GM12878 (cell line): ENCODE results near the gene BDH2. TPM values are rescaled to one million over a fixed set of nuclear protein-coding genes. Genes with fewer than 3 reads are reported as not detected.

Experiments
- ATAC-seq: fragments of 200-7000 bp; cut with Tn5 transposase; 3 replicates; pipeline ENCODE4 v1.9.1; 2020; ENCODE audit warnings: mild to moderate bottlenecking, moderate library complexity
- BruUV-seq: library from RNA; stranded (reverse); fragments of 400-500 nt; replicated peaks from 2 replicates; lab custom pipeline; 2021; lab: Mats Ljungman, UMichigan
- CTCF ChIA-PET: fragments of 300-600 bp; sonication (Branson Sonifier 250); formaldehyde crosslinking; extraction: SDS; loops from one replicate; lab custom pipeline; 2021; ENCODE audit warnings: inconsistent platforms; lab: Yijun Ruan, JAX
- POLR2A ChIA-PET: fragments of 350-600 bp; formaldehyde crosslinking; extraction: SDS; loops from one replicate; lab custom pipeline; 2021; ENCODE audit warnings: inconsistent platforms; lab: Charles Lee
- RAD21 ChIA-PET: fragments of 300-600 bp; sonication (Branson Sonifier 250); formaldehyde crosslinking; loops from one replicate; lab custom pipeline; 2023; ENCODE audit warnings: antibody characterized with exemption; ENCODE audit not compliant: unreplicated experiment; lab: Charles Lee
- SMC1A ChIA-PET: fragments of 300-600 bp; sonication (Branson Sonifier 250); formaldehyde crosslinking; loops from one replicate; lab custom pipeline; 2023; ENCODE audit not compliant: unreplicated experiment, uncharacterized antibody; lab: Charles Lee
- DNase-seq: peaks from one replicate; pipeline ENCODE4 v3.0.0-alpha.2; 2011; ENCODE audit warnings: low read depth, low spot score
- FAIRE-seq: peaks from 3 replicates; lab custom pipeline; 2011; peaks lifted over from hg19 to GRCh38; lab: Jason Lieb, UNC
- H2AFZ ChIP-seq: 2 replicates; pipeline ENCODE4 v1.6.0; 2011; ENCODE audit warnings: low read depth, low read length, control low read depth; ENCODE audit not compliant: control insufficient read depth
- H3K27ac ChIP-seq: 2 replicates; pipeline ENCODE4 v1.5.1; 2011; ENCODE audit warnings: control low read depth; ENCODE audit not compliant: control insufficient read depth, insufficient read depth
- H3K27me3 ChIP-seq, 2 experiments: replicated peaks in 1 of 2; 2 replicates each; pipeline versions ENCODE4 v1.6.0 to v1.6.1; 2011; ENCODE audit warnings: low read length in 1 of 2; ENCODE audit not compliant: control insufficient read depth in 2 of 2, insufficient read depth in 2 of 2
- H3K36me3 ChIP-seq, 2 experiments: 2 replicates each; pipeline ENCODE4 v1.5.1; 2011; ENCODE audit warnings: low read length in 1 of 2; ENCODE audit not compliant: control insufficient read depth in 2 of 2, insufficient read depth in 2 of 2
- H3K4me1 ChIP-seq: 2 replicates; pipeline ENCODE4 v1.6.1; 2011; ENCODE audit warnings: mild to moderate bottlenecking, low read length, moderate library complexity, mixed read lengths; ENCODE audit not compliant: control insufficient read depth, insufficient read depth
- H3K4me2 ChIP-seq: 2 replicates; pipeline ENCODE4 v1.6.0; 2011; ENCODE audit warnings: control low read depth; ENCODE audit not compliant: control insufficient read depth, insufficient read depth
- H3K4me3 ChIP-seq: fragments of 200-600 bp; sonication (generic); 2 replicates; pipeline ENCODE4 v1.5.1; 2016
- H3K79me2 ChIP-seq: 2 replicates; pipeline ENCODE4 v1.6.0; 2011; ENCODE audit warnings: low read length; ENCODE audit not compliant: control insufficient read depth, insufficient read depth
- H3K9ac ChIP-seq: 2 replicates; pipeline ENCODE4 v1.8.0; 2011; ENCODE audit warnings: low read length, control low read depth, mixed read lengths; ENCODE audit not compliant: control insufficient read depth, insufficient read depth
- H3K9me3 ChIP-seq: replicated peaks from 3 replicates; pipeline ENCODE4 v1.5.1; 2011; ENCODE audit warnings: mild to moderate bottlenecking, low read length; ENCODE audit not compliant: control insufficient read depth, insufficient read depth
- H4K20me1 ChIP-seq: 2 replicates; pipeline ENCODE4 v1.6.0; 2011; ENCODE audit not compliant: control insufficient read depth, insufficient read depth
- BHLHE40 ChIP-seq, 2 experiments: fragments of 450-650 bp in 1 of 2; IDR thresholded peaks; 2 replicates each; pipeline ENCODE4 v1.6.1; 2011 to 2017; ENCODE audit warnings: low read depth in 2 of 2, borderline replicate concordance in 1 of 2, improper control_type of control experiment in 1 of 2, low read length in 1 of 2, mild to moderate bottlenecking in 1 of 2
- BMI1 ChIP-seq: fragments of 450-650 bp; IDR thresholded peaks from 2 replicates; pipeline ENCODE4 v1.6.1; 2016; ENCODE audit warnings: mild to moderate bottlenecking, moderate library complexity, borderline replicate concordance
- CREB1 ChIP-seq: IDR thresholded peaks from 2 replicates; pipeline ENCODE4 v1.6.1; 2012; ENCODE audit warnings: low read depth, mild to moderate bottlenecking, inconsistent platforms
- KDM1A ChIP-seq: fragments of 200-600 bp; sonication (generic); IDR thresholded peaks from 2 replicates; pipeline ENCODE4 v1.6.1; 2016; ENCODE audit warnings: borderline replicate concordance
- KLF5 ChIP-seq: fragments of 450-650 bp; IDR thresholded peaks from 2 replicates; pipeline ENCODE4 v1.6.1; 2014; ENCODE audit warnings: mild to moderate bottlenecking; ENCODE audit not compliant: partially characterized antibody
- NFYA ChIP-seq: IDR thresholded peaks from 2 replicates; pipeline ENCODE4 v1.6.1; 2011; ENCODE audit warnings: low read depth, mild to moderate bottlenecking, low read length, improper control_type of control experiment, borderline replicate concordance
- TCF12 ChIP-seq: IDR thresholded peaks from 2 replicates; pipeline ENCODE4 v1.6.1; 2011; ENCODE audit warnings: low read depth, mild to moderate bottlenecking, low read length
- TCF3 ChIP-seq: IDR thresholded peaks from 2 replicates; pipeline ENCODE4 v1.6.1; 2012; ENCODE audit warnings: low read depth, mild to moderate bottlenecking, low read length, borderline replicate concordance; ENCODE audit not compliant: insufficient read depth
- ZNF384 ChIP-seq: IDR thresholded peaks from 2 replicates; pipeline ENCODE4 v1.6.1; 2012; ENCODE audit warnings: low read depth, mild to moderate bottlenecking, low read length, improper control_type of control experiment, borderline replicate concordance
- WGBS: methylation state at CpG from one replicate; pipeline ENCODE4 v1.1.6; 2016; ENCODE audit warnings: low lambda C conversion rate; ENCODE audit not compliant: insufficient replicate concordance, insufficient coverage; ENCODE audit errors: missing lambda C conversion rate; 5-methylcytosine and 5-hydroxymethylcytosine counted together
- in situ Hi-C: fragments of 300-500 bp; cut with MboI; formaldehyde crosslinking; loops from 9 replicates; pipeline ENCODE4 v1.14.3; 2018; ENCODE audit warnings: mixed read lengths
- intact Hi-C: fragments of 100-400 bp; cut with micrococcal nuclease; formaldehyde crosslinking; loops from one replicate; pipeline ENCODE4 v1.14.2; 2022; ENCODE audit not compliant: unreplicated experiment
- polyA plus RNA-seq, 11 experiments: library from polyadenylated mRNA; depleted of rRNA in 4 of 11; unstranded in 6 of 11; stranded (reverse) in 5 of 11; fragments of >200 nt; fragmentation: Nextera tagmentation in 4 of 11; fragmentation: Illumina TruSeq in 1 of 11; extraction: Ambion mirVana in 4 of 11; extraction: Trizol in 1 of 11; gene quantifications; 1 replicate in 1 of 11; 2 replicates in 10 of 11; pipeline versions ENCODE4 v1.2.1 to v1.2.3, GENCODE V29; 2011 to 2016; ENCODE audit warnings: inconsistent platforms in 2 of 11, missing spikeins in 2 of 11, low read depth in 1 of 11
- total RNA-seq, 4 experiments: library from RNA; depleted of rRNA in 3 of 4; stranded (reverse); fragments of >200 nt in 3 of 4; fragmentation: Illumina TruSeq in 1 of 4; extraction: Trizol in 1 of 4; gene quantifications; 2 replicates each; pipeline versions ENCODE4 v1.2.1 to v1.2.3, GENCODE V29; 2013 to 2021
- TF ChIP-seq, protein P1 (sequence below): fragments of 450-650 bp; IDR thresholded peaks from 2 replicates; pipeline ENCODE4 v1.6.1; 2016; ENCODE audit warnings: mild to moderate bottlenecking
- TF ChIP-seq, protein P2 (sequence below): fragments of 450-650 bp; IDR thresholded peaks from 2 replicates; pipeline ENCODE4 v1.6.1; 2018; ENCODE audit warnings: mild to moderate bottlenecking, low read depth, moderate library complexity; ENCODE audit not compliant: partially characterized antibody
- TF ChIP-seq, protein P3 (sequence below): fragments of 450-650 bp; conservative IDR thresholded peaks from 2 replicates; pipeline ENCODE4 v1.6.1; 2017; ENCODE audit warnings: mild to moderate bottlenecking, moderate library complexity

The BDH2 gene
- total and polyA plus RNA-seq, 10 of the 15 experiments (the other 5 are each of a cell fraction or from before 2014, with no cell fraction given), result 20.9 to 47.3 (median 33.5) TPM

DNA sequence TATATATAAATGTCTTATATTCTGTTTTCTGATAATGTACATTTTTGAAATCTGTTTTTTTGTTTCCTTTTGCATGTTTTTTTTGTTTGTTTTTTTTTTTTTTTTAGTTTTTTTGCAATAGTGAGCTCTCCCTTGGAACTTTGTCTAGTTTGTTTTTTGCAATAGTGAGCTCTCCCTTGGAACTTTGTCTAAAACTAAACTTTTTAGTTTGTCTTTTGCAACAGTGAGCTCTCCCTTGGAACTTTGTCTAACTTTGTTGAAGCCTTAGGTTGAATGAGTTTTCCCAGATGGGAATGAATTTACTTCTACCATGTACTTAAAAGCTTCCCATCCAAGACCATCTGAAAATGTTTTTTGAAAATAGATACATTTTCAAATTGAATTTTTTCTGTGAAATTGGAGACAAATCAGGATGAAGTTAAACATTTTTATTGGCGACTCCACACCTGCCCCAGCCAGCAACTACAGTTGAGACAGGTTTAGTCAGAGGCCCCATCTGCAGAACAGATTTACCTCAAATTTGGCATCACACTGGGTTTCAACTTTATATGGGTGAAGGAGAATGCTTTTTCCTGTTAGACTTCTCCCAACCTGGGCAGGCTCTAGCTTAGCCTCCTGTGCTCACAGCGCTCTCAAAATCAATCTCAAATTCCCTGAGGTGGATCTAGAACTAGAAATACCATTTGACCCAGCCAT lies 39.0 kb downstream of the BDH2 start (continued):
- TF ChIP-seq, protein P1, sequence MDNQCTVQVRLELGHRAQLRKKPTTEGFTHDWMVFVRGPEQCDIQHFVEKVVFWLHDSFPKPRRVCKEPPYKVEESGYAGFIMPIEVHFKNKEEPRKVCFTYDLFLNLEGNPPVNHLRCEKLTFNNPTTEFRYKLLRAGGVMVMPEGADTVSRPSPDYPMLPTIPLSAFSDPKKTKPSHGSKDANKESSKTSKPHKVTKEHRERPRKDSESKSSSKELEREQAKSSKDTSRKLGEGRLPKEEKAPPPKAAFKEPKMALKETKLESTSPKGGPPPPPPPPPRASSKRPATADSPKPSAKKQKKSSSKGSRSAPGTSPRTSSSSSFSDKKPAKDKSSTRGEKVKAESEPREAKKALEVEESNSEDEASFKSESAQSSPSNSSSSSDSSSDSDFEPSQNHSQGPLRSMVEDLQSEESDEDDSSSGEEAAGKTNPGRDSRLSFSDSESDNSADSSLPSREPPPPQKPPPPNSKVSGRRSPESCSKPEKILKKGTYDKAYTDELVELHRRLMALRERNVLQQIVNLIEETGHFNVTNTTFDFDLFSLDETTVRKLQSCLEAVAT, result no peak
- TF ChIP-seq KDM1A, result no peak

DNA sequence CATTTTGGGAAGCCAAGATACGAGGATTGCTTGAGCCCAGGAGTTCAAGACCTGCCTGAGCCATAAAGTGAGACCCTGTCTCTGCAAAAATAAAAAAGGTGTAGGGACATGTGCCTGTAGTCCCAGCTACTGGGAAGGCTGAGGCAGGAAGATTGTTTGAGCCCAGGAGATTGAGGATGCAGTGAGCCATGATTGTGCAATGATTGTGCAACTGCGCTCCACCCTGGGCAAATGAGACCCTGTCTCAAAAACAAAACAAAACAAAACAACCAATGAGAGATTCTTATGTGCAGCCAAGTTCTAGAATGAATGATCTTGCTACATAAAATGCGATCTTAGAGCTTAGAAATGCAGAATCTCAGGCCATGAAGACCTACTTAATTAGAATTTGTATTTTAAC lies 45.6 kb downstream of the BDH2 start:
- SMC1A ChIA-PET, result interaction anchor here (1.0 to 1.2 kb wide), 2 partner anchors 8 to 16 kb away, joined by 3 to 4 read pairs; no protein-coding TSS in a partner anchor
- Histone ChIP-seq H3K27ac (no peak overlapping the region), H3K79me2 (no peaks in the 10 kb centered on the region), H2AFZ (no peak overlapping the region), H3K4me3 (no peak overlapping the region), H3K27me3 (no peaks in the 10 kb centered on the region), H4K20me1 (no peaks in the 10 kb centered on the region), H3K4me1 (peaks cover 7% of the 10 kb centered on the region), H3K9me3 (no peaks in the 10 kb centered on the region), H3K9ac (no peak overlapping the region), H3K36me3 (peaks cover 0 to 7% of the 10 kb centered on the region in 2 experiments; a peak in 1 of 4 replicates), H3K4me2 (no peak overlapping the region)
- RAD21 ChIA-PET, result no interaction called here
- WGBS, result 97% methylated on average over 3 of the region's 3 CpGs
- CTCF ChIA-PET, result interaction anchor here (1.7 kb wide), 1 partner anchor 37 kb away, joined by 4 read pairs; no protein-coding TSS in a partner anchor
- TF ChIP-seq KLF5 (no peak), TCF12 (no peak), ZNF384 (no peak), BMI1 (no peak), BHLHE40 (IDR thresholded peaks at IDR 0.05; ENCODE audit: borderline replicate concordance in 1 of 2, low read depth in 2 of 2, low read length in 1 of 2) (no peak), NFYA (no peak), TCF3 (no peak), CREB1 (no peak)
- TF ChIP-seq, protein P2, sequence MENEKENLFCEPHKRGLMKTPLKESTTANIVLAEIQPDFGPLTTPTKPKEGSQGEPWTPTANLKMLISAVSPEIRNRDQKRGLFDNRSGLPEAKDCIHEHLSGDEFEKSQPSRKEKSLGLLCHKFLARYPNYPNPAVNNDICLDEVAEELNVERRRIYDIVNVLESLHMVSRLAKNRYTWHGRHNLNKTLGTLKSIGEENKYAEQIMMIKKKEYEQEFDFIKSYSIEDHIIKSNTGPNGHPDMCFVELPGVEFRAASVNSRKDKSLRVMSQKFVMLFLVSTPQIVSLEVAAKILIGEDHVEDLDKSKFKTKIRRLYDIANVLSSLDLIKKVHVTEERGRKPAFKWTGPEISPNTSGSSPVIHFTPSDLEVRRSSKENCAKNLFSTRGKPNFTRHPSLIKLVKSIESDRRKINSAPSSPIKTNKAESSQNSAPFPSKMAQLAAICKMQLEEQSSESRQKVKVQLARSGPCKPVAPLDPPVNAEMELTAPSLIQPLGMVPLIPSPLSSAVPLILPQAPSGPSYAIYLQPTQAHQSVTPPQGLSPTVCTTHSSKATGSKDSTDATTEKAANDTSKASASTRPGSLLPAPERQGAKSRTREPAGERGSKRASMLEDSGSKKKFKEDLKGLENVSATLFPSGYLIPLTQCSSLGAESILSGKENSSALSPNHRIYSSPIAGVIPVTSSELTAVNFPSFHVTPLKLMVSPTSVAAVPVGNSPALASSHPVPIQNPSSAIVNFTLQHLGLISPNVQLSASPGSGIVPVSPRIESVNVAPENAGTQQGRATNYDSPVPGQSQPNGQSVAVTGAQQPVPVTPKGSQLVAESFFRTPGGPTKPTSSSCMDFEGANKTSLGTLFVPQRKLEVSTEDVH, result no peak
- TF ChIP-seq, protein P3, sequence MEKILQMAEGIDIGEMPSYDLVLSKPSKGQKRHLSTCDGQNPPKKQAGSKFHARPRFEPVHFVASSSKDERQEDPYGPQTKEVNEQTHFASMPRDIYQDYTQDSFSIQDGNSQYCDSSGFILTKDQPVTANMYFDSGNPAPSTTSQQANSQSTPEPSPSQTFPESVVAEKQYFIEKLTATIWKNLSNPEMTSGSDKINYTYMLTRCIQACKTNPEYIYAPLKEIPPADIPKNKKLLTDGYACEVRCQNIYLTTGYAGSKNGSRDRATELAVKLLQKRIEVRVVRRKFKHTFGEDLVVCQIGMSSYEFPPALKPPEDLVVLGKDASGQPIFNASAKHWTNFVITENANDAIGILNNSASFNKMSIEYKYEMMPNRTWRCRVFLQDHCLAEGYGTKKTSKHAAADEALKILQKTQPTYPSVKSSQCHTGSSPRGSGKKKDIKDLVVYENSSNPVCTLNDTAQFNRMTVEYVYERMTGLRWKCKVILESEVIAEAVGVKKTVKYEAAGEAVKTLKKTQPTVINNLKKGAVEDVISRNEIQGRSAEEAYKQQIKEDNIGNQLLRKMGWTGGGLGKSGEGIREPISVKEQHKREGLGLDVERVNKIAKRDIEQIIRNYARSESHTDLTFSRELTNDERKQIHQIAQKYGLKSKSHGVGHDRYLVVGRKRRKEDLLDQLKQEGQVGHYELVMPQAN, result no peak
- in situ Hi-C loops (no loop called here), intact Hi-C loops (no loop called here)
- no TSS peak for BruUV-seq
- ATAC-seq (no peak), FAIRE-seq (no peak), DNase-seq (no peak)
- POLR2A ChIA-PET, result no interaction called here
